GM19193 (cell line): ENCODE results near the gene SYCN.

Experiments
- POLR2A ChIP-seq: IDR thresholded peaks from 4 replicates; pipeline ENCODE4 v1.6.1; 2011; ENCODE audit not compliant: insufficient read depth, insufficient read length; ENCODE audit errors: extremely low read depth

Gene SYCN

GRCh38 chr19:39237200-39238184, 33.4 kb upstream of the SYCN start:
- peak; percentile 43 for TF ChIP-seq POLR2A

GRCh38 chr19:39236527-39236926, 32.5 kb upstream of the SYCN start:
- TF ChIP-seq POLR2A, result no peak

- TF ChIP-seq POLR2A, result no peak
These were observed 28.6 kb upstream of the SYCN start for GRCh38 chr19:39232708-39233107.

GRCh38 chr19:39230096-39230764, 26.2 kb upstream of the SYCN start:
- TF ChIP-seq POLR2A, result no peak

- no peak for TF ChIP-seq POLR2A
These were observed 20.8 kb upstream of the SYCN start for GRCh38 chr19:39224910-39225309.

GRCh38 chr19:39223703-39224279, 19.7 kb upstream of the SYCN start:
- no peak for TF ChIP-seq POLR2A

GRCh38 chr19:39218230-39219007, 14.4 kb upstream of the SYCN start:
- no peak for TF ChIP-seq POLR2A

- TF ChIP-seq POLR2A, result no peak
These were observed 13.0 kb upstream of the SYCN start for GRCh38 chr19:39217094-39217493.

- no peak for TF ChIP-seq POLR2A
These were observed 8.3 kb upstream of the SYCN start for GRCh38 chr19:39212375-39212742.

GRCh38 chr19:39211731-39212374, 7.8 kb upstream of the SYCN start:
- TF ChIP-seq POLR2A, result no peak

GRCh38 chr19:39209196-39209595, 5.1 kb upstream of the SYCN start:
- no peak for TF ChIP-seq POLR2A

GRCh38 chr19:39208175-39208795, 4.2 kb upstream of the SYCN start:
- TF ChIP-seq POLR2A, result no peak

- no peak for TF ChIP-seq POLR2A
These were observed 3.3 kb upstream of the SYCN start for GRCh38 chr19:39207293-39207836.

GRCh38 chr19:39206122-39206521, 2.1 kb upstream of the SYCN start:
- TF ChIP-seq POLR2A, result no peak
